NT2/D1 (cell line): Measurements from ENCODE around the gene SLC7A6.
"Not testable (repeated sequence)": the region's sequence is repeated elsewhere in the genome, so short reads cannot be mapped to it uniquely, and the experiment has no call there.

Experiments
- DNase-seq: peaks from one replicate; pipeline ENCODE4 v3.0.0-alpha.2; 2011; ENCODE audit warnings: low read depth, low spot score
- H3K27me3 ChIP-seq: 2 replicates; pipeline ENCODE4 v1.6.0; 2011; ENCODE audit warnings: mild to moderate bottlenecking; ENCODE audit not compliant: insufficient read length, insufficient read depth
- H3K36me3 ChIP-seq: 2 replicates; pipeline ENCODE4 v1.6.1; 2011; ENCODE audit warnings: mild to moderate bottlenecking, low read length, mixed read lengths; ENCODE audit not compliant: insufficient read depth, insufficient read length
- H3K4me1 ChIP-seq: 2 replicates; pipeline ENCODE4 v1.5.1; 2011; ENCODE audit not compliant: insufficient read depth, insufficient read length
- H3K4me3 ChIP-seq: 2 replicates; pipeline ENCODE4 v1.5.1; 2011; ENCODE audit warnings: low read depth; ENCODE audit not compliant: insufficient read length
- H3K9ac ChIP-seq: 2 replicates; pipeline ENCODE4 v1.6.0; 2011; ENCODE audit warnings: low read depth; ENCODE audit not compliant: insufficient read length
- H3K9me3 ChIP-seq: 2 replicates; pipeline ENCODE4 v1.5.1; 2011; ENCODE audit warnings: mild to moderate bottlenecking, low read length; ENCODE audit not compliant: insufficient read depth
- SUZ12 ChIP-seq: IDR thresholded peaks from 2 replicates; pipeline ENCODE4 v1.6.1; 2011; ENCODE audit not compliant: insufficient read length, insufficient read depth; ENCODE audit errors: extremely low read depth
- YY1 ChIP-seq: IDR thresholded peaks from 2 replicates; pipeline ENCODE4 v1.6.1; 2011; ENCODE audit not compliant: insufficient read length, insufficient read depth
- ZNF274 ChIP-seq: IDR thresholded peaks from 2 replicates; pipeline ENCODE4 v1.6.1; 2011; ENCODE audit warnings: mild to moderate bottlenecking, low read depth, low read length

SLC7A6 gene

DNA sequence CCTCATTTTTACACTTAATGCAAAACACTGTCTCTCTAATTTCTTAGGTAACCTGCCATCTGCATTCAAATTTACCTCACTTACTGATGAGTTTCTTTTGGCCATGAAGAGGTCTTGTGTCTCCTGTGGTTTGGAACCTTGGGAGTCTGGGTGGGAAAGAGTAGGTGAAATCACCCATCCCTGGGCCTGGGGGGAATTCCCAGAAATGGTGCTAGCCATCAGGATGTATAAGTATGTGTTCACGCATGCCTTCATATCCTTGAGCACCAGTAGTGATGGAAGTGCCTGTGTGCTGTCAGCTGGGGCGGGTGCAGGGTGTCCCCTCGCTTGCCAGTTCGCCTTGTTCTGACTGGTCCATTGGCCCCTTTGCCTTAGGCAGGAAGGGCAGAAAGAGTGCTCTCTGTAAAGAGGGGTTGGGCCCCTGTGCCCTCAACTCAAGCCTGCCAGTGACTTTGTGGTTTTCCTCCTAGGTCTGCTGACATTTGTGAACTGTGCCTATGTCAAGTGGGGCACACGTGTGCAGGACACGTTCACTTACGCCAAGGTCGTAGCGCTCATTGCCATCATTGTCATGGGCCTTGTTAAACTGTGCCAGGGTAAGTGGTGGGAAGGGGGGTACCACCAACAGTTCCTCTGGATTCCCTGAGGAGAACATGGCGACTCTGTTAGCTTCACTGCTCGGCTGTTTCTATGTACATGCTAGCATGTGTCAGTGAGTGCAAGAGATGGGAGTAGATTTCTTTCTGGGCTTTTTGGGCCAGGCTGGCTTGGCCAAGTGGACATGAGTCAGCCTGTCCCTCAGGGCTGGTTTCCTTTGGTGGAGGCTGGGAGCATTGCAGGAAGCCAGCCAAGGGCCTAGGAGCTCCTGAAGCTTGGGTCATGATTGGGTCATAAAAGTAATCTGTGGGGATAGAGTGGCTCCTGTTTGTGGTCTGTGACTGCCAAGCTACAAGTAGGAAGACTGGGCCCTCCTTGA is 23.2 kb downstream of the SLC7A6 start:
- Histone ChIP-seq H3K9me3 (no peaks in the 10 kb centered on the region), H3K4me3 (no peak overlapping the region), H3K27me3 (no peaks in the 10 kb centered on the region), H3K9ac (no peak overlapping the region), H3K4me1 (no peaks in the 10 kb centered on the region), H3K36me3 (peaks cover 84% of the 10 kb centered on the region)
- no peak for DNase-seq
- TF ChIP-seq ZNF274 = no peak
- no peak for TF ChIP-seq SUZ12
- no peak for TF ChIP-seq YY1

DNA sequence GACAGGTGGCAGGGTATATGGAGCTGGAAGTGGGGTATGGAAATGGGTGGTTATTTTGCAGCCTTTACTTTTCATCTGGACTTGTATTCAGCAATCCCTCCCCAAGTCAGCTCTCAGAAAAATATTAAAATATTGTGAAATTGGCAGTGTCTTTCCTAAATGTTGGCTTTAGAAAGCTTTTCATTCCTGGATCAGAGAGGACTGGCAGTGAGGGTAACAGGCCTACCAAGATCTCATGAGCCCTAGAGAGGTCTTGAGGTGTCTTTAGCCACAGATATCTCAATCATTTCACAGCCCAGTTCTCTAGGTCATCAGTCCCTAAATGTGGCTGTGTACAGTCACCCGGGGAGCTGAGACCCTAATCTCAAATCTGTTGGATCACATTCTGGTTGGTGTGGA is 23.9 kb downstream of the SLC7A6 start:
- Histone ChIP-seq H3K4me3 (no peak overlapping the region), H3K36me3 (peaks cover 82% of the 10 kb centered on the region), H3K9me3 (no peaks in the 10 kb centered on the region), H3K9ac (no peak overlapping the region), H3K27me3 (no peaks in the 10 kb centered on the region), H3K4me1 (no peaks in the 10 kb centered on the region)
- DNase-seq = no peak
- no peak for TF ChIP-seq ZNF274

DNA sequence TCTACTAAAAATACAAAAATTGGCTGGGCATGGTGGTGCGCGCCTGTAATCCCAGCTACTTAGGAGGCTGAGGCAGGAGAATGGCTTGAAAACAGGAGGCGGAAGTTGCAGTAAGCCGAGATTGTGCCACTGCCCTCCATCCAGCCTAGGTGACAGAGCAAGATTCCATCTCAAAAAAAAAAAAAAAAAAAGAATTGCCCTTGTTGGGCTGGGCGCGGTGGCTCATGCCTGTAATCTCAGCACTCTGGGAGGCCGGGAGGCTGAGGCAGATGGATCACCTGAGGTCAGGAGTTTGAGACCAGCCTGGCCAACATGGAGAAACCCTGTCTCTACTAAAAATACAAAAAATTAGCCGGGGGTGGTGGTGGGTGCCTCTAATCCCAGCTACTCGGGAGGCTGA is 24.5 kb downstream of the SLC7A6 start:
- H3K9me3 ChIP-seq, H3K4me1 ChIP-seq, H3K9ac ChIP-seq, H3K27me3 ChIP-seq, H3K4me3 ChIP-seq, DNase-seq: not testable (repeated sequence)
- H3K36me3 ChIP-seq = peaks cover 82% of the 10 kb centered on the region

DNA sequence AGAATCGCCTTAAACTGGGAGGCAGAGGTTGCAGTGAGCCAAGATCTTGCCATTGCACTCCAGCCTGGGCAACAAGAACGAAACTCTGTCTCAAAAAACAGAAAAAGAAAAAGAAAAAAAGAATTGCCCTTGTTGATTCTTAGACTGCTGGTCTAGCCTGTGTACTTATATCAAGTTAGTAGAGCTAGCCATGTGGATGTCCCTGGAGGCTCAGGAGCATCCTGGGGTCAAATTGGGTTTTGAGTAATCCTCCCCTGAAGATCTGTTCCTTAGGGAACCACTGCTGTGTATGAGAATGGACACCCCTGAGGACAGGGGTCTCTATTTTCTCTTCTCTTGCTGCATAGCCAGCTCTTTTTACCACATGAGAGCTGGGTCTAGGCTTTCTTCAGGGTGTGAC is 24.9 kb downstream of the SLC7A6 start:
- Histone ChIP-seq H3K4me1 (no peaks in the 10 kb centered on the region), H3K27me3 (no peaks in the 10 kb centered on the region), H3K4me3 (no peak overlapping the region), H3K9me3 (no peaks in the 10 kb centered on the region), H3K9ac (no peak overlapping the region), H3K36me3 (peaks cover 82% of the 10 kb centered on the region)
- TF ChIP-seq ZNF274 = no peak
- TF ChIP-seq YY1 = no peak
- TF ChIP-seq SUZ12 = no peak
- no peak for DNase-seq

DNA sequence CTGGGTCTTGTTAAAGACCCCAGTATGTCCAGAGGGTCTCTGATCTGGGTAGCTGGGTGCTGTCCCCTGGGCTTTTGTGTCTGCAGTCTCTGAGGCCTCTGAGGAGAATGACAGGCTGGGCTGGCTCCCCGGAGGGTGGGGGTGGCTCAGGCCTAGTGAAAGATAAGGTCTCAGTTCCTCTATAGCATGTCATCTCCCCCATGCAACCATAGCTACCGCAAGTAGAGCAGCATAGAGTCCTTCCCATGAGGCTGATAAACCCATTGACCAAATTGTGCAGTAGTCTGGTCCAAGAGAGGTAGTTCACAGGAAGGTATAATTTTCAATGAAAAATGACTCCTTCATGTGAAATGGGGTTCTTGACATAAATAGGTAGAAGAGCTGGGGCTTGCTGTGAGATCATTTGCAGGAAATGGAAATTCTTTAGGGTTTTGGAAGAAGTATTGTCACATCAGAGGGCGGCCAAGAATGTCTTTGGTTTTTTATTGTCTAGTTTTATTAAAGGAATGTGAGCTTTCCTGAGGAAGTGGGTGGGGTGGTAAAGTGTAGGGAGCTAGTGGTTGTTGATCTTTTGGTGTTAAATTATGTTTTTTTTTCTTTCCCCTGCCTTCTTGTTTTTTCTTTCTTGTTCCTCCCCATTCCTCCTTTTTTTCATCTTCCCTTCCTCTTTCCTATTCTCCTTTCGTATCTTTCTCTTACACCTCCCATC is 25.4 kb downstream of the SLC7A6 start:
- Histone ChIP-seq H3K4me3 (no peak overlapping the region), H3K9ac (no peak overlapping the region), H3K36me3 (peaks cover 84% of the 10 kb centered on the region), H3K27me3 (no peaks in the 10 kb centered on the region), H3K4me1 (no peaks in the 10 kb centered on the region), H3K9me3 (no peaks in the 10 kb centered on the region)
- no peak for DNase-seq
- no peak for TF ChIP-seq ZNF274
- TF ChIP-seq SUZ12 = no peak
- no peak for TF ChIP-seq YY1

DNA sequence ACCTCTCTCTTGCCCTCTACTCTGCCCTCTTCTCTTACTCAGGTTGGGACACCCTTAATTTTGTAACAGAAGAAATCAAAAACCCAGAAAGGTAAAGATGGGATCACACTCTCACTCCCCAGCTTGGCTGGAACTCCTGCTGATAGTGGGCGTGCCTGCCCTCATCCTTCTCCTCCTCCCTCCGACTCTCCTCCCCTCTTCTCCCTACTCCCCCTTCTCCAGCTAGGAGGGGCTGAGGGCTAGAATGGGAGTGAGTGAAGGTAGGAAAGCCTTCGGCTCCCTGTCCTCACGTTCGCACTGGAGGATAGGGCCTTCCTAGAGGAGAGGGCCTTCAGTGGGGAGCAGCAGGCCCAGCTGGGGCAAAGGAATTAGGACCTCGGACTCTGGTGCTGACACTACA is 26.1 kb downstream of the SLC7A6 start:
- no peak for DNase-seq
- Histone ChIP-seq H3K36me3 (peaks cover 84% of the 10 kb centered on the region), H3K4me3 (no peak overlapping the region), H3K27me3 (no peaks in the 10 kb centered on the region), H3K4me1 (no peaks in the 10 kb centered on the region), H3K9ac (no peak overlapping the region), H3K9me3 (no peaks in the 10 kb centered on the region)
- TF ChIP-seq ZNF274 (no peak), SUZ12 (no peak), YY1 (no peak)

DNA sequence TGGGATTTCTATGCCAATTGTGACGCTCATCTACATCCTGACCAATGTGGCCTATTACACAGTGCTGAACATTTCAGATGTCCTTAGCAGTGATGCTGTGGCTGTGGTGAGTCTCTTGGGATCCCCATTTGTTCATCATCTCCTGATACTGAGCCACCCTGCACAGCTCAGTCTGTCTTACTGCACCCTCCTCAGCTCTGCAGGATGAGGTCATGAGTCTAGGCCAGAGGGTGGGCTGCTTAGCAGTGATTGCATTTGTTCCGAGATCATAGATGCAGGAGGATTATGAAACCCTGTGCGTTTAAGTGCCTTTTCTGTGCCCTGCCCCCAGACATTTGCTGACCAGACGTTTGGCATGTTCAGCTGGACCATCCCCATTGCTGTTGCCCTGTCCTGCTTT is 26.9 kb downstream of the SLC7A6 start:
- Histone ChIP-seq H3K4me3 (no peak overlapping the region), H3K9ac (no peak overlapping the region), H3K4me1 (no peaks in the 10 kb centered on the region), H3K36me3 (peaks cover 85% of the 10 kb centered on the region), H3K9me3 (no peaks in the 10 kb centered on the region), H3K27me3 (no peaks in the 10 kb centered on the region)
- DNase-seq = no peak
- no peak for TF ChIP-seq ZNF274
- no peak for TF ChIP-seq YY1
- no peak for TF ChIP-seq SUZ12
